Colon (tissue), 2 donors: ENCODE measurements around the gene EPHB2.

Source experiments
- FAIRE-seq: peaks from 2 replicates; lab custom pipeline; 2012; peaks lifted over from hg19 to GRCh38; lab: Jason Lieb, UNC
- donor health status: control.
- donor health status: control.

EPHB2 gene

DNA sequence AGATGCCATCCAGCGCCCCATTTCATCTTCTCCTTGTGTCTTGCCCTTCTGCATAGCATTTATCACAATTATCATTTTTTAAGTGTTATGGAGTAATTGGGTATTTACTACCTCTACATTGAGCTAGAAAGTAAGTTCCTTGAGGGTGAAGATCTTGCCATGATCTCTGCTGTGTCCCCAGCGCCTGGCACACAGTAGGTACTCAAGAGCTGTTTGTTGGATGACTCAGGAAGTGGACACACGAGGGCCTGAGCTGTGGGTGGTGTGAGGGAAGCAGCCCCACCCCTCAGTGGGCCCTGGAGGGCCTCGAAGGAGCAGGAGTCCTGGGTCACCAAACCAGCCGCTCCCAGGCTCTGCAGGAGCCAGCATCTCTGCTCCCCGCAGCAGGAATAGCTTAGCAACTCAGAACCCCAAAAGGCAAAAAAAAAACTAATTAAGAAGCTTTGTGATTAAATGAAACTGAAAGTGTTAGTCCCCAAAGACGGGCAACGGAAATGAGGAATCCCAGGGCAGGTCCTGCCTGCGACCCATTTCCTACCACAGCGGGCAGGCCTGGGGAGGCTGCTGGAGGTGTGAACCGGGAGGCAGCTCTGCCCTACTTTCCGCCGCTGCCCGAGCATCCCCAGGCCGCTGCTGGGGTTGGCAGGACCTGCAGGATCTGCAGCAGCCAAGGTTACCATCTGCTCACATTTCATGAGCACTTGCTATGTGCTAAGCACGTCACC, 174.3 kb downstream of the EPHB2 start:
- FAIRE-seq, result no peak

DNA sequence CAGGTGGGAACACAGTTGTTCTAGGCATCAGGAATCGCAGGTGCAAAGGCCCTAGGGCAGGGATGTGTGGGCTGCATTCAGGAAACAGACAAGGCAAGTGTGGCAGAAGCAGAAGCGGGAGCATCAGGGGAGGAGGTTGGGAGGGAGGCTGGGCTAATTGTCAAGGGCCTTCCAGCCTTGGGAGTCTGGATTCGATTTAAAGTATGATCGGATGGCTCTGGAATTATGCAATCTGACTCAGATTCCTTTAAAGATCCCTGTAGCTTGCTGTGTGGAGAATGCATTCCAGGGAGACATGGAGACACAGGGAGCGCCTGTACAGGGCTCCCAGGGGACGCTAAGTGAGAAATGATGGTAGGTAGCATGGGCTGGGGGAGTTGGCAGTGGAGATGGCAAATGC, 175.6 kb downstream of the EPHB2 start:
- no peak for FAIRE-seq

DNA sequence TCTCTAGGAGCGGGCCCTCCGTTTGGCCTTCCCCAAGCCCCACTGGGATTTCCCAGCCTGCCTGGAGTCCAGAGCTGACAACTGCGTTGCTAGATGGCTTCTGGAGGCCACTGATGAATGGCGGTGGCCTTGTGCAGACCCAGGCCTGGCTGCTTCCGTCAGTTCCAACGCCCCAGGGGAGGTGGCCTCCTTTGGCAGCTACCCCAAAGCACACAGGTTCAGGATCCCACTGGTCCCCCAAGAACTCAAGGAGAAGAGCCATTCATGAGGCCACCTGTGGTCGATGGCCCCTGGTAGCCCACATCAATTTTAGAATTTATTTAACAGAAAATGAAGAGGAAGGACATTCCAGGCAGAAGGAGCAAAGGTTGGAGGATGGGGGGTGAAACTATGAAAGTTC, 176.9 kb downstream of the EPHB2 start:
- no peak for FAIRE-seq

DNA sequence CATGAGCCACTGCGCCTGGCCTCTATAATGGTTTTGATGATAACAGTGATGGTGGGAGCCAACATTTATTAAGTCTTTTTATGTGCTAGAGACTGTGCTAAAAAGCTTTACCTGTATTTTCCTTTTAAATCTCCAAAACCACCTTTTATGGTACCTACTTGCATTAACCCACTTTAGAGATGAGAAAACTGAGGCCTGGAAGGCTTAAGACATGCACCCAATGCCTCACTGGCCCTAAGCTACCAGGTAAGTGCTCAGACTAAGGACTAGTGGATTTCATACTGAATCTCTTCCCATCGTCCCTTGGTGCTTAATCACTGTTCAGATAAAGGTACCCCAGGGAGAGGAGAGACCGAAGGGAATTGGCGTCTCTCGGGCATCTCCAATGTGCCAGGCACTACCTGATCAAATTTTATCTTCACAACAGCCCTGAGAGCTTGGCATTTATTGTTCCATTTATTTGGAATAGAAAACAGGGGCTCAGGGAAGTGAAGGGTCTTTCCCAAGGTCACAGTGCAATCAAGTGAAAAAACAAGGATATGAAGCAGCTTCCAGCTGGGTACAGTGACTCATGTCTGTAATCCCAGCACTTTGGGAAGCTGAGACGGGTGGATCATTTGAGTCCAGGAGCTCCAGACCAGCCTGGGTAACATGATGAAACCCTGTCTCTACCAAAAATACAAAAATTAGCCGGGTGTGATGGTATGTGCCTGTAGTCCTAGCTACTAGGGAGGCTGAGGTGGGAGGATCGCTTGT, 177.9 kb downstream of the EPHB2 start:
- no peak for FAIRE-seq

DNA sequence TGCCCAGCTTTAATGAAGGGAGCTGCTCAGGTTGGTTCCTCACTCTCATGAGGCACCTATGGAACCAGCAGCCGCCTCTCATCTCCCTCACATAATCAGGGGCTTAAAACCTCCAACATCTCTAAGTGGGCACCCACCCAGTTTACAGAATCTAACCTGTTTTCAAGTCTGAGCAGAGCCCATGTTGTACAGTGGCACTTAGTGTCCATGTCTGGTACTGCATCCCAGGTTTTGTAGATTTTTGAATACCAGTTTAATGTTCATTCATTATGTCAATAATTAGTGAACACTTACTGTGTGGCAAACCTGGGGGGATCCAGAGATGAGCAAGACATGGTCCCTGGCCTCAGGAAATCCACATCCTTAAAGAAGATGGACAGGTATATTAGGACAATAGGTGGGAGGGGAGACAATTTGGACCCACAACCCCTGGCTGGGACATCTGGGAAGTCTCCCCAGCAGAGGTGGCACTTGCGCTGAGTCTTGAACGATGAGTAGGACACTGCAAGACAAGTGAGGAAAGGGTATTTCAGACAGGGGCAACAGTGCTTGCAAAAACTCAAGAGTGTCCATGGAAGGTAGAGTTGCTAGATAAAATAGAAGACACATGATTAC, 178.7 kb downstream of the EPHB2 start:
- no peak for FAIRE-seq

DNA sequence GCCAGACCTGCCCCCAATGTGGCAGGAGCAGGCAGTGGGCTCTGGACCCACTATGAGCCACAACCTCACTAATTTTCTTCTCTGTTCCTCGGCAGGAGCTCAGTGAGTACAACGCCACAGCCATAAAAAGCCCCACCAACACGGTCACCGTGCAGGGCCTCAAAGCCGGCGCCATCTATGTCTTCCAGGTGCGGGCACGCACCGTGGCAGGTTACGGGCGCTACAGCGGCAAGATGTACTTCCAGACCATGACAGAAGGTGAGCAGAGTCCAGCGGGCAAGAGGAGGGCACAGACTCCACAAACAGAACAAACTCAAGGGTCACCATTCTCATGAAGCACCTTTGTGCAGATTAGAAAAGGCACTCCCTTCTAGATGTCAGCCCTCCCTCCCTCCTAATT, 182.2 kb downstream of the EPHB2 start:
- no peak for FAIRE-seq

DNA sequence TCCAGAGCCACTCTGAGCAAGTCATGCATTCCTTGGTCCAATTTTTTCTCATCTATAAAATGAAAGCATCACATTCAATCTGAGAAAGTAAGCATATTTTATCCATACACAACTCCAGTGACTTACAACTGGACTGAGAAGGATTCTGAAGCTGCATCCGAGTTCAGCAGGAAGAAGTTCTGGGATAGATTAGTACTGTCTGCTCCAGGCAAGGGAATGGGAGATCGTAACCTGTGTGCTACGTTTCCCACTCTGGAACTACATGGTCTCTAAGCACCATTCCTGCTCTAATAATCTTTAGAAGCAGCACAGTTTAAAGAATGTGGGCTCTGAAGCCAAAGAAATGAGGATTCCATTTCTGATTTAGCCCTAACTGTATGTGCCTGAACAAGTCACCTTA, 182.7 kb downstream of the EPHB2 start:
- FAIRE-seq, result no peak

DNA sequence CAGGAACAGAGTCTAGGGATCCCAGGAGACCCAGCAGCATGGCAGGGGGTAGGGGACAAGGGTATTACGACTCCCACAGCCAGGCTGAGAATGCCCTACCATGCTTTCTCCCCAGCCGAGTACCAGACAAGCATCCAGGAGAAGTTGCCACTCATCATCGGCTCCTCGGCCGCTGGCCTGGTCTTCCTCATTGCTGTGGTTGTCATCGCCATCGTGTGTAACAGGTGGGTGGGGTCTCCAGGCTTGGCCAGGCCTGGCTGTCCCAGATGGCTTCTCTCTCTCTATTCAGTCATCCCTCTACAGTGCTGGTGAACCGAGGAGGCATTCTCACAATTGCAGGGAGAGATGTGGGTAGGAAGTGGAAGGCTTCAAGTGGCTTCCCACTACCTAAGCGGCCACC, 184.7 kb downstream of the EPHB2 start:
- no peak for FAIRE-seq

DNA sequence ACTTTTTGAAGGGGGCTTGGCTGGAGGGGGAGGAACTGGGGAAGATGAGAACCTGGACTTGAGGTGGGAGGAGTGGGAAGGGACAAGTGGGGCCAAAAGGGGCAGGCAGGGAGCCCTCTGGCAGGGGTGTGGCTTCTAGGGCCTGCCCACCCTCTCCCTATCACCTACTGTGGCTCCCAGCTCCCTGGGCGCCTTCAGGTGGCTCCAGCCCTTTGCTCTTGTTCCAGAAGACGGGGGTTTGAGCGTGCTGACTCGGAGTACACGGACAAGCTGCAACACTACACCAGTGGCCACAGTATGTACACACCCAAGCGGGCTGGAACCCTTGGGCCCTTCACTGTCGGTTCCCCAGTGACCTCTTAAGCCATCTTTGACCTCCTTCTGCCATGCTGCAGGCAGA, 185.5 kb downstream of the EPHB2 start:
- no peak for FAIRE-seq

DNA sequence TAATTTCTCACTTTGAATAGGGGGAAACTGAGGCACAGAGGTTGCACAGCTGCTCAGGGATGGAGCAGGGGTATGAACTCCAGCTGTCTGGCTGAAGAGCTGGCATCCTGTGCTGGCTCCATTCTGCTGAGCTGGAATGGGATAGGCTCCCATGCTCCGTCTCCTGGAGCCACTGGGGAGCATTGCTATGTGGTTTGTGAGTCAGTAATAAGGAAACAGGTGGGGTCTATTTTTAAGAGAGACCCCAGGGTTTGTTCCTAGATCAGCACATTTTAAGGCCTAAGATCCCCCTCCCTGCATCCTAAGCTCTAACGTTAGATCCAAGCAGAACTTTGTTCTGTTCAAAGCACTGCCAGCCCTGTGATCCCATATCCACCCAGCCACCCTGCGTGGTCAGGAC, 189.8 kb downstream of the EPHB2 start:
- no peak for FAIRE-seq

DNA sequence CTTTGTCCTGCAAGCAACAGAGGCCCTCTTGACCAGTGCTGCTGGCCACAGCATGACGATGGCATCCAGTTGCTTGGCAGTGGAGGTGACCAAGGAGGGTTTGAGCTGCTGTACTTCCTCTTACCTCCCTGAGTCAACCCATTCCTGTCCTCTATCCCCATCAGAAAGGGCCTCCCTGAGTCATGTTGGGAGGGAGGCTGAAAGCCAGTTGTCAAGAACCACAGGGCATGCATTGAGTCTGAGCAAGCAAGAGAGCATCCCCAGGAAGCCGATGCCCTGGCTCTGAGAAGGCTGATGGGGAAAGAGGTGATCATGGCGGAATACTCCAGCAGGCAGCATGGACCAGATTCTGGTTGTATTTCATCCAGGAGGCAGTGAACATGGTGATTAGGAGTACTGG, 192.5 kb downstream of the EPHB2 start:
- no peak for FAIRE-seq

DNA sequence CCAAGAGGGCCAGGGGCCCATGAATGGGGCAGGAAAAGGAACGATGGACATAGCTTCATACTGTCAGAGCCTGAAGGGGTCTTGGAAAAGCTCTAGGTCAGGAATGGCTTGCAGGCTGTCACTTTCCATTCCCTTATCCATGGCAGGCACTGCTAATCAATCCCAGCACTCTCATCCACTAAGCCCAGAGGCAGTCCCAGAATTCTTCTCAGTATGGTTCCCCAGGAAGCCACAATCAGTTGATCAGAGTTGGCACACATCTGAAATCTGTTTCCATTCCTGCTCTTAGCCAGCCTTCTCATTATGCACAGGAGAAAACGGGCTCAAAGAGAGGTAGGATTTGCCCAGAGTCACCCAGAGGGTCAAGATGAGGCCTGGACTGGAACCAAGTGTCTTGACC, 196.3 kb downstream of the EPHB2 start:
- FAIRE-seq, result no peak

DNA sequence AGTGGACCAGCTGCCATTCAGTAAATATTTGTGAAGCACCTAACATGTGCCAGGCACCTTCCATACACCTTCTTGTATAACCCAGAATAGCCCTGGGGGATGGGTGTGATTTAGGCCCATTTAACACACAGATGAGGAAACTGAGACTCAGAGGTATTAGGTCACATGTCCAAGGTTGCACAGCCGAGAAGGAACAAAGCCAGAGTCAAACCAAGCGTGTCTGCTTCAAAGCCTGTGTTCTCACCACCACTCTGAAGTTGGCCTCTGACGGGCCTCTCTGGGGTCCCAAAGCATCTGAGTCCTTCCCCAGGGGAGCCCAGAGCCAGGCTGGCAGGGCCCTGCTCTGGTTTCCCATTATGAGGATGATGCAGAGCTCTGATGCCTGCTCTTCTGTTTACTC, 196.9 kb downstream of the EPHB2 start:
- FAIRE-seq, result no peak

DNA sequence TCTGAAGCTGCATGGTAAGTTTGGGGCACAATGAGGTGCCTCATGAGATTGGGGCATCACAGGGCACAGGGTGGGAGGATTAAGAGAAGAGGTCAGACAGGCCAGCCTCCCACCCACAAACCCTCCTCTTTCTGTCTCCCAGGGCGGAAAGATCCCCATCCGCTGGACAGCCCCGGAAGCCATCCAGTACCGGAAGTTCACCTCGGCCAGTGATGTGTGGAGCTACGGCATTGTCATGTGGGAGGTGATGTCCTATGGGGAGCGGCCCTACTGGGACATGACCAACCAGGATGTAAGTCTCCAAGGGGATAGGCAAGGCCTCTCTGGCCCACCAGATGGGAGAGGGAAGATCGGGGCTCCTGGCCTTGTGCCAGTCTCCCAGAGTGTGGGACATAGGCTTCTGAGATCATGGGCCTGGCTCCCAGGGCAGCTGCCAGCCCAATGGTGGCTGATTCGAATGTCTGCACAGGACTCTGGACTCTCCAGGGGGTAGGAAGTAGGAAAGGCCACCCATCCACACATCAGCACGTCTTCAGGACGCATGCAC, 198.3 kb downstream of the EPHB2 start:
- no peak for FAIRE-seq

DNA sequence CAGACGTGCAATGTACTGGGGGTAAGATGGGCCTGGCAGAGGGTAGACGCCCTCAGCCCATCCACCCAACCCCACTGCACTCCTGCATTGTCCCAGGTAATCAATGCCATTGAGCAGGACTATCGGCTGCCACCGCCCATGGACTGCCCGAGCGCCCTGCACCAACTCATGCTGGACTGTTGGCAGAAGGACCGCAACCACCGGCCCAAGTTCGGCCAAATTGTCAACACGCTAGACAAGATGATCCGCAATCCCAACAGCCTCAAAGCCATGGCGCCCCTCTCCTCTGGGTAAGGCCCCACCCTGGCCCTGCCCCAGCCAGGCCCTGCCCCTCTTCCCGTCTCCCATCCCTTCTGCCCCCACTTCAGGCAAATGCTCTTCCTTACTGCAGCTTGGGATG, 199.6 kb downstream of the EPHB2 start:
- FAIRE-seq, result no peak

DNA sequence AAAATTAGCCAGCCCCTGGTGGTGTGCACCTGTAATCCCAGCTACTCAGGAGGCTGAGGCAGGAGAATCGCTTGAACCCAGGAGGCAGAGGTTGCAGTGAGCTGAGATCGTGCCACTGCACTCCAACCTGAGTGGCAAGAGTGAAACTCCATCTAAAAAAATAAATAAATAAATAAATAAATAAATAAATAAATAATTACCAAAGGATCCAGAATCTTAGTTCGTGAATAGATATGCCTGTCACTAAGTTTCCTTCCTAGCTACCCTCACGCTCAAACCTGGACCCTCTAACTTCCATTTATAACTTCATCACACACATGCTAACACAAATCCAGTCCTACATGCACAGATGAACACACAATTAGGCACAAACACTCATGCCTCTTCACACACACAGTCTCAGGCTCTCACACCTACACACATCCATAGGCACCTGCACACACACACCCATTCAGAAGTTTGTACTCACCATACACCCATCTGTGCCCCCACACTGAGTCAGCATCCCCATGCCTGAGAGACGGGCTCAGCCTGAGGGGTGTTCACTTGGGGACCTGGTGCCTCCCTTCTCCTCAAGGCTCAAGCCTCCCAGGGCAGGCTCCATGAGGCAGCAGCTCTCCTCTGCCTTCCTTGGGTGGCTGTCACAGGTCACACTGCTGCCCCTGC, 200.5 kb downstream of the EPHB2 start:
- no peak for FAIRE-seq

DNA sequence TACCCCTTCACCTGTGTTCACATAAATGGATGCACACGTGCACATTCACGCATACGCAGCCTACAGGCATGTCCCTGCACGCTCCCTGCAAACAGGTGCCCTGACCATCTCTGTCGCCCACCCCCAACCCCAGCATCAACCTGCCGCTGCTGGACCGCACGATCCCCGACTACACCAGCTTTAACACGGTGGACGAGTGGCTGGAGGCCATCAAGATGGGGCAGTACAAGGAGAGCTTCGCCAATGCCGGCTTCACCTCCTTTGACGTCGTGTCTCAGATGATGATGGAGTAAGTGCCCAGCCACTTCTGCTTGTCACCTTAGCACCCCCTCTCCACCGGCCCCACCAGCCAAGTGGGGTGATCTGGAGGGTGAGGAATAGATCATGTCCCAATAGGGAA, 201.7 kb downstream of the EPHB2 start:
- no peak for FAIRE-seq

DNA sequence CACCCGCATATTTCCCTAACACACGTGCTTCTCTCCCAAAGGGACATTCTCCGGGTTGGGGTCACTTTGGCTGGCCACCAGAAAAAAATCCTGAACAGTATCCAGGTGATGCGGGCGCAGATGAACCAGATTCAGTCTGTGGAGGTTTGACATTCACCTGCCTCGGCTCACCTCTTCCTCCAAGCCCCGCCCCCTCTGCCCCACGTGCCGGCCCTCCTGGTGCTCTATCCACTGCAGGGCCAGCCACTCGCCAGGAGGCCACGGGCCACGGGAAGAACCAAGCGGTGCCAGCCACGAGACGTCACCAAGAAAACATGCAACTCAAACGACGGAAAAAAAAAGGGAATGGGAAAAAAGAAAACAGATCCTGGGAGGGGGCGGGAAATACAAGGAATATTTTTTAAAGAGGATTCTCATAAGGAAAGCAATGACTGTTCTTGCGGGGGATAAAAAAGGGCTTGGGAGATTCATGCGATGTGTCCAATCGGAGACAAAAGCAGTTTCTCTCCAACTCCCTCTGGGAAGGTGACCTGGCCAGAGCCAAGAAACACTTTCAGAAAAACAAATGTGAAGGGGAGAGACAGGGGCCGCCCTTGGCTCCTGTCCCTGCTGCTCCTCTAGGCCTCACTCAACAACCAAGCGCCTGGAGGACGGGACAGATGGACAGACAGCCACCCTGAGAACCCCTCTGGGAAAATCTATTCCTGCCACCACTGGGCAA, 202.9 kb downstream of the EPHB2 start:
- no peak for FAIRE-seq

DNA sequence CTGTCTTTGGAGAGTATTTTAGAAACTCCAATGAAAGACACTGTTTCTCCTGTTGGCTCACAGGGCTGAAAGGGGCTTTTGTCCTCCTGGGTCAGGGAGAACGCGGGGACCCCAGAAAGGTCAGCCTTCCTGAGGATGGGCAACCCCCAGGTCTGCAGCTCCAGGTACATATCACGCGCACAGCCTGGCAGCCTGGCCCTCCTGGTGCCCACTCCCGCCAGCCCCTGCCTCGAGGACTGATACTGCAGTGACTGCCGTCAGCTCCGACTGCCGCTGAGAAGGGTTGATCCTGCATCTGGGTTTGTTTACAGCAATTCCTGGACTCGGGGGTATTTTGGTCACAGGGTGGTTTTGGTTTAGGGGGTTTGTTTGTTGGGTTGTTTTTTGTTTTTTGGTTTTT, 203.5 kb downstream of the EPHB2 start:
- FAIRE-seq, result no peak

DNA sequence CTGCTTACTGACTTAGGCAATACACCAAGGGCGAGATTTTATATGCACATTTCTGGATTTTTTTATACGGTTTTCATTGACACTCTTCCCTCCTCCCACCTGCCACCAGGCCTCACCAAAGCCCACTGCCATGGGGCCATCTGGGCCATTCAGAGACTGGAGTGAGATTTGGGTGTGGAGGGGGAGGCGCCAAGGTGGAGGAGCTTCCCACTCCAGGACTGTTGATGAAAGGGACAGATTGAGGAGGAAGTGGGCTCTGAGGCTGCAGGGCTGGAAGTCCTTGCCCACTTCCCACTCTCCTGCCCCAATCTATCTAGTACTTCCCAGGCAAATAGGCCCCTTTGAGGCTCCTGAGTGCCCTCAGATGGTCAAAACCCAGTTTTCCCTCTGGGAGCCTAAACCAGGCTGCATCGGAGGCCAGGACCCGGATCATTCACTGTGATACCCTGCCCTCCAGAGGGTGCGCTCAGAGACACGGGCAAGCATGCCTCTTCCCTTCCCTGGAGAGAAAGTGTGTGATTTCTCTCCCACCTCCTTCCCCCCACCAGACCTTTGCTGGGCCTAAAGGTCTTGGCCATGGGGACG, 204.1 kb downstream of the EPHB2 start:
- FAIRE-seq, result no peak

DNA sequence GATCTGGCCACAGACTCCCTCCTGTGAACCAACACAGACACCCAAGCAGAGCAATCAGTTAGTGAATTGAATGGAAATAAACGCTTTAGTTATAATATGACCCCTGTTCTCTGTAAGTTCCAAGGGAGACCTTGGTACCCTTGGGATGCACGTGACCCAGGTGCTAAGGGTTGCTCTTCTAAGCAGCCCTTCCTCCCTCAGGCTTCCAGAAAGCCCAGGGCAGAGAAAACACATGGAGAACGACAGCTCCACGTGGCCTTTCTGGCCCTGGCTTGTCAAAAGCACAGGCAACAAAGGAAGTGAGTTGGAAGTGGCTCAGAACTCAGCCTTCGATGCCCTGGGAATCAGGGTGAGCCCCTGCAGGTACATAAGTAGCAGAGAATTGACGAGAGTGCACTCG, 204.6 kb downstream of the EPHB2 start:
- no peak for FAIRE-seq
